Ovary (tissue), 9 donors: ENCODE results near the gene CA7. TPM values are rescaled to one million over a fixed set of nuclear protein-coding genes. Genes with fewer than 3 reads are reported as not detected.

Source experiments
- DNase-seq, 5 donors: peaks; one replicate each; pipeline ENCODE4 v3.0.0-alpha.2; 2019 to 2020
- H3K27ac ChIP-seq, 2 donors: fragments of 200-600 bp; one replicate each; pipeline versions ENCODE4 v1.5.1 to v1.8.0; 2019 to 2022
- H3K27me3 ChIP-seq: fragments of 200-600 bp; one replicate; pipeline ENCODE4 v1.8.0; 2022
- H3K36me3 ChIP-seq: fragments of 200-600 bp; sonication (generic); one replicate; pipeline ENCODE4 v1.5.1; 2019
- H3K4me1 ChIP-seq: one replicate; pipeline ENCODE4 v1.8.1; 2013; ENCODE audit warnings: mild to moderate bottlenecking, moderate library complexity; ENCODE audit not compliant: insufficient read depth
- H3K4me3 ChIP-seq: fragments of 200-600 bp; sonication (generic); one replicate; pipeline ENCODE4 v1.5.1; 2017
- H3K9me3 ChIP-seq, 2 donors: fragments of 200-600 bp in 1 of 2; sonication (generic) in 1 of 2; one replicate each; pipeline versions ENCODE4 v1.5.1 to v1.8.1; 2013 to 2019; ENCODE audit warnings: mild to moderate bottlenecking in 1 of 2, moderate library complexity in 1 of 2
- CTCF ChIP-seq, 3 donors: fragments of 450-650 bp in 2 of 3; fragments of 200-600 bp in 1 of 3; IDR thresholded peaks; one replicate each; pipeline versions ENCODE4 v1.5.1 to v1.8.0; 2016 to 2022; ENCODE audit warnings: antibody characterized with exemption in 3 of 3, mild to moderate bottlenecking in 1 of 3
- EP300 ChIP-seq: sonication (generic); formaldehyde crosslinking; IDR thresholded peaks from one replicate; pipeline ENCODE4 v1.6.1; 2017; ENCODE audit warnings: antibody characterized with exemption
- POLR2A ChIP-seq: fragments of 450-650 bp; IDR thresholded peaks from one replicate; pipeline ENCODE4 v1.6.1; 2017; ENCODE audit warnings: antibody characterized with exemption, mild to moderate bottlenecking, moderate library complexity
- WGBS, 3 donors: extraction: QIAGEN DNeasy Blood & Tissue Kit in 1 of 3; methylation state at CpG; one replicate each; pipeline versions ENCODE4 v1.1.5 to v1.1.7; 2013 to 2017; 5-methylcytosine and 5-hydroxymethylcytosine counted together
- intact Hi-C, 4 donors: fragments of 100-400 bp; cut with DNase I; formaldehyde crosslinking; loops; one replicate each; pipeline versions ENCODE4 v1.11.0 to v1.15.1; 2022 to 2023
- polyA plus RNA-seq, 2 donors: library from polyadenylated mRNA; stranded (reverse); fragments of 200-250 nt in 1 of 2; fragments of 350-450 nt in 1 of 2; fragmentation: Illumina TruSeq in 1 of 2; extraction: RNeasy Lipid Tissue Mini Kit (QIAGEN cat#74804) in 1 of 2; gene quantifications; one replicate each; pipeline ENCODE4 v1.2.3, GENCODE V29; 2013 to 2014
- total RNA-seq, 7 donors: library from RNA; depleted of rRNA in 2 of 7; stranded (reverse); fragments of >200 nt in 2 of 7; fragmentation: NEBNext Ultra II Directional in 3 of 7; extraction: Animal tissue kit (Norgen Biotek cat#: 25700) in 3 of 7; gene quantifications; one replicate each; pipeline versions ENCODE4 v1.1.0 to v1.2.4, GENCODE V29; 2016 to 2023
- donor health status: DM: no; HTN: no; CAD: no; lungs with moderate emphysema.
- donor health status: DM: no; HTN: no; CAD: no.
- donor health status: Bipolar disorder and iron deficiency.
- donor health status: DM: yes; HTN: yes; CAD: no.
- donor health status: DM: no; HTN: no; CAD: no.
- donor health status: DM: yes; HTN: yes; CAD: no.

The CA7 gene
- total and polyA plus RNA-seq, 9 donors: not detected

- Histone ChIP-seq H3K9me3 (no peaks in the 10 kb centered on the region), H3K27ac (peak overlapping the region in 1 of 2 donors; percentile 67), H3K4me3 (peak overlapping the region; percentile 23), H3K27me3 (no peaks in the 10 kb centered on the region), H3K36me3 (no peaks in the 10 kb centered on the region), H3K4me1 (peaks cover 3% of the 10 kb centered on the region)
- TF ChIP-seq EP300 (no peak), POLR2A (no peak), CTCF (IDR thresholded peaks at IDR 0.05) (no peak)
- WGBS, 3 donors: 26 to 35% (median 33%) methylated on average over 4 of the region's 4 CpGs
- DNase-seq: no peak
- intact Hi-C loops: loop anchor here in 1 of 4 donors (2.0 kb wide), 1 partner anchor 42 kb away; the partner anchor contains the start of gene NAE1
These were observed 28.3 kb downstream of the CA7 start for GRCh38 chr16:66872559-66872942.

GRCh38 chr16:66872943-66873684, 28.9 kb downstream of the CA7 start:
- Histone ChIP-seq H3K4me1 (peaks cover 3% of the 10 kb centered on the region), H3K27me3 (no peaks in the 10 kb centered on the region), H3K27ac (peak overlapping the region; percentile 60 to 67), H3K9me3 (no peaks in the 10 kb centered on the region), H3K4me3 (peak overlapping the region; percentile 23), H3K36me3 (no peaks in the 10 kb centered on the region)
- 1 to 2% (median 1%) methylated on average over 39 of the region's 39 CpGs for WGBS, 3 donors
- TF ChIP-seq POLR2A (no peak), CTCF (IDR thresholded peaks at IDR 0.05) (peak; percentile 83 to 93 (median 88))
- DNase-seq: peak; percentile 90 to 94 (median 92)
- intact Hi-C loops: loop anchor here in 1 of 4 donors (2.0 kb wide), 1 partner anchor 42 kb away; the partner anchor contains the start of gene NAE1

GRCh38 chr16:66873685-66874055, 29.5 kb downstream of the CA7 start:
- H3K36me3 ChIP-seq: no peaks in the 10 kb centered on the region
- H3K27me3 ChIP-seq: no peaks in the 10 kb centered on the region
- DNase-seq: no peak
- no peak for TF ChIP-seq CTCF (IDR thresholded peaks at IDR 0.05)
- TF ChIP-seq EP300: no peak
- TF ChIP-seq POLR2A: no peak
- H3K4me3 ChIP-seq: no peak overlapping the region
- H3K4me1 ChIP-seq: peaks cover 3% of the 10 kb centered on the region
- H3K27ac ChIP-seq: peak overlapping the region; percentile 60 to 67
- no peaks in the 10 kb centered on the region for H3K9me3 ChIP-seq
- intact Hi-C loops: loop anchor here in 1 of 4 donors (2.0 kb wide), 1 partner anchor 43 kb away; the partner anchor contains the start of gene NAE1

- no peak overlapping the region for H3K27ac ChIP-seq
- peaks cover 3% of the 10 kb centered on the region for H3K4me1 ChIP-seq
- no peak overlapping the region for H3K4me3 ChIP-seq
- intact Hi-C loops: no loop called here
- H3K36me3 ChIP-seq: no peaks in the 10 kb centered on the region
- no peak for DNase-seq
- no peaks in the 10 kb centered on the region for H3K9me3 ChIP-seq
- TF ChIP-seq EP300 (no peak), CTCF (IDR thresholded peaks at IDR 0.05) (no peak), POLR2A (no peak)
- H3K27me3 ChIP-seq: no peaks in the 10 kb centered on the region
- WGBS, 3 donors: 14 to 32% (median 30%) methylated on average over 1 of the region's 1 CpG
These were observed 30.0 kb downstream of the CA7 start for GRCh38 chr16:66874079-66874775.
